DOHH2 (cell line): ENCODE data around the gene AQP9.
"Not testable (repeated sequence)": the region's sequence is repeated elsewhere in the genome, so short reads cannot be mapped to it uniquely, and the experiment has no call there.

Experiments used
- CTCF ChIP-seq: fragments of 200-600 bp; sonication (generic); IDR thresholded peaks from one replicate; pipeline ENCODE4 v1.5.1; 2014; ENCODE audit warnings: antibody characterized with exemption, mild to moderate bottlenecking, low read depth, low read length; ENCODE audit not compliant: poor library complexity, severe bottlenecking
- EZH2phosphoT487 ChIP-seq: fragments of 200-600 bp; sonication (generic); IDR thresholded peaks from 2 replicates; pipeline ENCODE4 v1.6.1; 2017; ENCODE audit warnings: borderline replicate concordance, mild to moderate bottlenecking, antibody characterized with exemption, low read length, moderate library complexity, mixed read lengths

GRCh38 chr15:58193636-58194035 is 55.5 kb downstream of the AQP9 start:
- TF ChIP-seq CTCF, EZH2phosphoT487: not testable (repeated sequence)
